Measurements from ENCODE around the gene SPATA31C2.
A peak's percentile ranks its signal among the peaks of the same experiment; 100 is the strongest.
"Not testable (repeated sequence)": the region's sequence is repeated elsewhere in the genome, so short reads cannot be mapped to it uniquely, and the experiment has no call there.

Gene SPATA31C2

DNA sequence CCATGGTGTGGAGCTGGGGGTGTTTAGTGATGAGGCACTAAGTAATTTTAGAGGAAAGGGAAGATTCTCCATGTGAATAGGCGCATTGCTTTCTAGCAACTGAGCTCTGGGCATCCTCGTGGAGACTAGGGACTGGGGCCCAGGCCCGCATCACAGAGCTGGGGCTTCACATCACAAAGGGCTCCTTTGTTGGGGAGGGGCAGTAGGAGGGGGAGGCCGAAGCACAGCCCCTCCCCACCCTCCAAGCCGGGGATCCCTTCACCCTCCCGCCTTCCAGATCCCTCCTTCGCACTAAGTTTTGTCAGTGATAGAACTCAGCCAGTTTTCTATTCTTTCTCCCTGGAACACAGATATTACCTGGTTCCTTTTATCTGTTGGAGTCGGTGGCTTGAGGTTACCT is at the start of gene SPATA31C2:
Gene SPATA31C2, minus strand, starts transcription at position 101 of the 400 bp plus-strand sequence. Its CDS starts 29 bp downstream, at position 72.
- DNase-seq, result not testable (repeated sequence)

DNA sequence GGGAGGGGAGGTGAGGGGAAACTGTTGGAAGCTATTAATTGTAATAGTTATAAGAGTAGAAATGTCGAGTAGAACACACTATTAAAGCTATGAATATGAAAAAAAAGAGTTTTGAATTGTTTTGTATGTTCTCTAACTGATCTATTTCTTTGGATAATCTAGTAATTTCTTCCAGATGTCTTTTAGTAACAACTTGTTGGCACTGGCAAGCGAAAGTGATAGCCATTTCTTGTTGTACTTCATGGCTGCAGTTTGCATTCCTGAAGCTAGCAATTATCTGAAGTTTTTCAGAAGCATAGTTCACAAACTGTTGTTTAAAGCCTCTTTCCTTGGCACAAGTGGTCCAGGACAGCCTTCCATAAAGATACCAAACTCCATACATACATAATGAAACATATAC is 49.4 kb upstream of the SPATA31C2 start:
- no peak for DNase-seq

DNA sequence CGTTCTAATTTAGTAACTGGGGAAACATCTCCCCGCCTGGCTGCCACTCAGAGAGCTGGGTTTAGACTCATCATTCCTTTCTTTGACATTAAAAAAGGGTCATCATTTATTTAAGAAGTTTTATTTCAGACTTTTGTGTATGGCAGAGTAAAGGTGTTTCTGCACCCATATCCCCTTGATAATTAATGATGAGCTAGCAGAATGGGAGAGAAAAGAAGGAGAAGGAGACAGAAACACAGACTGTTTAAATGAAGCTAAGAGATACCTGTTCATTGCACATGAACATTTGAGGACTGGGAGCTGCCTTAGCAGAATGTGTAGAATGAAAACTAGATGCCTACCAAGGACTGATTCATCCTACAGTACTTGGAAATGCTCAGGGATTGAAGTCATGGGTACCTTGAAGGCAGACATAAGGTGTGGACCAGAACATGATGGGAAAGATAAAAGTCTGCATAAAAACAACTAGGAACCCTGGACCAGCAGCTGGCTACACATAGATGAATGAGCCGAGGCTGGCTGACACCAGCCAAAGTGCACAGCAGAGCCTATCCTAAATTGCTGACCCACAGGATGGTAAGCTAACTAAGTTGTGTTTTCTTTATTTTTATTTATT is 48.3 kb upstream of the SPATA31C2 start:
- no peak for DNase-seq

DNA sequence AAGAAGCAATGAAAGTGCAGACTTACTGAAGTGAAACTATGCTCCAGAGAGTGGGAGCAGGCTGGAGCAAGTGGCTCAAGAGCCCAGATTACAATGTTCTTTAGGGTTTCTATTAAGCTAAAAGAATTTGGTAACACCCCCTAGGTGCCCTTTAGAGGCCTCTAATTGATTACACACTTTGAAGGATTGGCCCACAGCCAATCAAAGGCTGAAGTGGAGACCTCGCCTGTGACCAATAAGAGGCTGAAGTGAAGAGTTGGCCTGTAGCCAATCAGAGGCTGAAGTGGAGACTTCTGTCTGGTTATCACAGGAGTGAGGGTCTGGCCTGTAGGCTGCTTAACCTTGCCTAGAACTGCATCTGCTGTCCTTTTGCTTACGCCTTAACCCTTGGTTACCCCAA is 46.7 kb upstream of the SPATA31C2 start:
- DNase-seq, result no peak

DNA sequence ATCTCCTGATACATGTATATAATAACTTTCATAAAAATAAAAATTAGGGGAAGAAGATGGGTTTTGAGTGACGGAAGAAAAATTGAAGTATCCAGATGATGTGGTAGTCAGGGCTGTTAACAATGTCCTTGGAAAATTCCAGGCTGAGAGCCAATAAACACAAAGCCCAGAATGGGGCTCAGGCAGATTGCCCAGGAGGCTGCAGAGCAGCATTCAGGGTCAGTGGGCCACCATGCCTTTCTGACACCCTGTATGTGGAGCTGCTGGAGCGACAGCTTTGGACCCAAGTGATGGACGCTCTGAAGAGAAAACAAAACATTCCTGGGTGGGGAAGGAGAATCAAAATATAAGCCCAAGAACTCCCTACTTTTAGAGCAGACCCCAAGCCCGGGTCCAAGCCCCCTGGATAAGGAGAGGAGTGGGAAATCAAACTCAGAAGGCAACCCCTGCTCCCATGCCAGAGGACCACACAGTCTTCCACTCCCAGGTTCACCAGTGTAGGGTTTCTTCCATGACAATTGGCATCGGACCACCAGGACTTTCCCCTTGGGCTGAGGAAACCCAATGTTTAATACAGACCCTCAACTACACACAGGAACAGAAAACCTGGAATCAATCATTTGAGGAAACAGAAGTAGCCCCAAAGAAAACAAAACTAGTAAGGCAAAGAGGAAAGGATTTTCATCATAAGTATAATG is 45.7 kb upstream of the SPATA31C2 start:
- DNase-seq, result no peak

DNA sequence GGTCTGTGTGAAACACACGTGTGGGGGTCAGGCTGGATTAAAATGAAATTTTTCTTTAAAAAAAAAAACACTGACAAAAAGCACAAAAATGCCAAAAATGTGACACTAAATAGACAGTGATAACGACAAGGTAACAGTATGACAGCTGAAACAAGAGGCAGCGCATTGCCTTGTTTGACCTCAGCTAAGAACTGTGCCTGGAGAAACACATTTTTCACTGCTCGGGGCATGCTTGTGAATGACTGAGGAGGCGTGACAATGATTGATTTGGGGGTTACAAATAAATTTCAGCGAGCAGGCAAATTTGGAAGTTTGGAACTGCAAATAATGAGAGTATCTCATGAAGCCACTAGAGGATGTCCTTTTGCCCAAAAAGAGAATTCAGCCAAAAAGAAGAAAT is 44.2 kb upstream of the SPATA31C2 start:
- no peak for DNase-seq

DNA sequence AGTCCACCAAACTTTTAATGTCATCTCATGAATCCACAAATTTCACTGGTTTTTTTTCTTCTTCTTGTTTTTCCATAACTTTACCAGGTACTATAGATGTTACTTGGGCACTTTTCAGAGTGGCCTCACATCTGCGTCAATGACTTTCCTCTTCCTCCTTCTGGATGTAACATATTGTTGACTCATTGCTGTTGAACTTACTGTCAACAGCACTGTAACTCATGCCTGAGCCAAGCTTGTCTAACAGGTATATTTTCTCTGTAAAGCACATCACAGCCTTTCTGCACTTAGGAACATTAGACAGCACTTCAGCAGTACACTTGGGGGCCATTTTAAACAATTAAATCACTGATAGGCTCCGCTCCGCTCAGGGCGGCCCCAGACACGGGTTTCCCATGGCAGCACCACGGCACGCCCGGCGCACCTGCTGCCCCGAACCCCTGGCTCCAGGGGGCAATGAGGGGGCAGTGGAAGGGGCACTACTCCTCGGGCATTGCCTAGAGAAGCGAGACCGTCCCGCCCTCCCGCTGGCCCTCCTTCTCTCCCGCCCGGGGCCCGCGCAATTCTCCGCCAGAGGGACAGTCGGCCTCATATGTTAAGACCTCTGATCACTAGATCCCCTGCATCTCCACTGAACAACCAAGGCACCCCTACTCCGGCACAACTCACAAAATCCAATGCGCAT is 41.9 kb upstream of the SPATA31C2 start:
- no peak for DNase-seq

DNA sequence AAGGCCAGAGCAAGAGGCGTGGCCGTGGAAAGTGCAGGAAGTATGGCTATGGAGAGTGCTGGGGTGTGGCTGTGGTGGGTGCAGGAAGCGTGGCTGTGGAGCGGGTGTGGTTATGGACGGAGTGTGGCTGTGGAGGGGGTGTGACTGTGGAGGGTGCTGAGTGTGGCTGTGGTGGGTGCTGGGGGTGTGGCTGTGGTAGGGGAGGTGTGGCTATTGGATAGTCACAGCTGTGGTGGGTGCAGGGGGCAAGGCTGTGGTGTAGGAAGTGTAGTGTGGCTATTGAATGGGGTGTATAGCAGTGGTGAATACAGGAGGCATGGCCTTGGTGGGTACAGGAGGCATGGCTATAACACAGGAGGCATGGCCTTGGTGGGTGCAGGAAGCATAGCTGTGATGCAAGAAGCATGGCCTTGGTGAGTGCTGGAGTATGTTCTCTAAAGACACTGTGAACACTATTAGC is 40.8 kb upstream of the SPATA31C2 start:
- no peak for DNase-seq

DNA sequence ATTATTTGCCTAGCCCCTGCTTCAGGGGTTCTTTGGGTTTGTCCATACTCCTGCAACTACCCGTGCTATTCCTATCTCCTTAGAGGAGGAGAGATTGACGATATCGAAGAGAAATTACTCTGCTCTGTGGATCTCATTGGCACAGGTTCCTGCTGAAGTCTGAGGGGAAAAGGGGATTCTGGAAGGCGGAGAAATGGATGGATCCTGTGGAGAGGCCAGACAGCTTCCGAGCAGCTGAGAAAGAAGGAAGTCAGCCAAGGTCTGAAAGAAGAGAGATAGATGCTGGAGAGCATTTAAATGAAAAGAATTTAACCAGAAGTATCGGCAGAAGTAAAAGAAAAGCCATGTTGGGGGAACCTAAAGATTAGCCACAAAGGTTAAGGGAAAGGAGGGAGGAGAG is 40.4 kb upstream of the SPATA31C2 start:
- no peak for DNase-seq

DNA sequence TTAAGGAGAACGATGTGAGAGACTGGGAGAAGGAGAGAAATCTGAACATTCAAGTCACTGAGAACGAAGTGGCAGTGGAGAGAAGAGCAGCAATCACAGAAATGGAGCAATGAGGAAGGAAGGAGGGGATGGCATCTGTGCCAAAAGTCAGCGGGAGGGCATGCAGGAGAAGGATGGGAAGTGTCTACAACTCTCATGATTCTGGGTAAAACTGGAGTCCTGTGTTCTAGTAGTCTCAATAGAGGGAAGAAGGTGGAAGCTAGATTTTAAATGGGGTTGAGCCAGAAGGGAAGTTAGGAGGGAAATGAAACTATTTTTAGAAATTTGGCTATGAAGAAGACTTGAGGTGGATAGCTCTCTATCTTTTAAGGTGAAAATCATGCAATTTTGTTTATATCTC is 39.1 kb upstream of the SPATA31C2 start:
- no peak for DNase-seq

DNA sequence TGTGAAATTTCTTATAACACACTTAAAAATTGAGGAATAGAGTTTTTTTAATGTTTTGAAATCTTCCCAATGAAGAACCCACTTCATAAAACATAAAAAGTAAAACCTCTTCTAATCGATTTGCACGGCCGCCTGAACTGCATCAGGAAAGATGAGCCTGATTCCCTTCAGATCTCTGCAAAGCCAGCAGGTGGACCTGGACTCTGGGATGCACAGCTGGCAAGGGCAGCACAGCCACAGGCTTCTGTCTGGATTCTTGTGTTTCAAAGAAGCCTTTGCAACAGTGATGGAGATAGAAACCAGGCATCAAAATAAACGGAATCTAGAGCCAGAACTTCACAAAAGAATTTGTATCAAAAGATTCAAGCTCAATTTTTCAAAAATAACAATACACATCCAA is 36.0 kb upstream of the SPATA31C2 start:
- no peak for DNase-seq

DNA sequence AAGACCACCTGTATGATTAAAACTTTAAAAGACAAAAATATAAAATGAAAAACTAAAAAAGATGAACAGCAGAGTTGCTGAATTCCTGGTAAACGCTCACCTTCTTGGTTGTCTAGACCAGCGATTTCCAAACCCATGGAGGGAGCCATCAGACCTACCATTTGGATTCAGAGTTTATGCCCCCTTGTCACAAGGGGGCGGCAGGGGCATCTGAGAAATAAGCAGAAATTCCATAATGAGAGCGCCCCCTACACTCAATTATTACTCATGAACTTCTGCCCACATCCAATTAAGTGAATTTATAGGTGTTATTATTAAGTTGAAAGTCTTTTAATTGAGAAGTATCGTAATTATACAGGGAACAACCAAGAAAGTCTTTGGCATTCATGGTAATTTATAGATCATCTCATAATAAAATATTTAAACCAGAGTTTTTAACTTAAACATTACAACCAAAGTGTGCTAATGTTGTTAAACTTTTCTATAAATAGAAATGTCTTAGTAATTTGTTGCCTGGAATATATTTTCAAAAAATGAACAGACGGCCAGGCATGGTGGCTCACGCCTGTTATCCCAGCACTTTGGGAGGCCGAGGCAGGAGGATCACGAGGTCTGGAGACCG is 35.2 kb upstream of the SPATA31C2 start:
- DNase-seq, result peak; percentile 21

DNA sequence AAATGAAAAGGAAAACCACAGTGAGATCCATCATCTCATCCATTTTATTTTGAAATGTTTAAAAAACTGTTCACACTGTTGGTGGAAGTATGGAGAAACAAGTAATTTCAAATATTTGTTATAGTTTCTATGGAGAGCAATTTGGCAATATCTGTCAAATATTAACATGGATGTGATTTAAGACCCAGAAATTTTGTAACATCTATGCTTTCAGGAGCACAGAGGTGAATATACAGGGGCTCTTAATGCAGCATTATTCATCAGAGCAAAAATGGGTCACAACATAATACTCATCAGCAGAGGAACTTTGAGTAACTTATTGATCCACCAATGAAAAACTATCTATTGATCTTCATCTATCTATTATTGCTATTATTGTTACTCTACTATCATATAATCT is 31.4 kb upstream of the SPATA31C2 start:
- no peak for DNase-seq

DNA sequence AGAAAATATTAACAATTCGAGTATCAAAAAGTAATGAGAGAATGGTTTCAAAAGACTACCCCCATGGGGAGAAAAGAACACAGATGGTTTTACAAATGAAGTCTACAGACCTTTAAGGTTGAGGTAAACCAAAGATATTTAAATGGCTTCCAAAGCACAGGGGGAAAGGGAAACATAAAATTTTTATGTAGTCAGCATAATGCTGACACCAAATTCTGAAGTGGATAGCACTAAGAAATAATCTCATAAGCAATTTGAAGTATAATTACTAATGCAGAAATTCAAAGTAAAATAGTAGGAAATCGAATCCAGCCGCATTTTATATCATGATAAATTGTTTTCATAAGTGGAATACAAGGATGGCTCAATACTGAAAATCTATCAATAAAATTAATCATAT is 30.3 kb upstream of the SPATA31C2 start:
- no peak for DNase-seq

DNA sequence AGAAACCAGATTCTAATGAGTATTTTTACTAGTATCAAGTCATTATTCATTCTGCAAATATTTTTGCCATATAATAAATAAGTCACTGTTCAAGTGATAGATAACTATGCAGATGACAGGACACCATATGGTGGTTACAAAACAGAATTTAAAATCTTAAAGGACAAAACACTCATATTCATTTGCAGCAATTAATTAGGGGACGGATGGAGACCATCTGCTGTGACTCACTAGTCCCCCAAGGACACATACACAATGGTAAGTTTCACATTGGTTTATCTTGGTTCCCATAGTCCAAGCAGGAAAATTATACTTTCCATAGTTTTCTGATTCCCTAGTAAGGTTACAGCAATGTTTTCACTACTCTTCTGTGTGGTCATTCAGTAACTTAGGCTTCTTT is 28.4 kb upstream of the SPATA31C2 start:
- no peak for DNase-seq

DNA sequence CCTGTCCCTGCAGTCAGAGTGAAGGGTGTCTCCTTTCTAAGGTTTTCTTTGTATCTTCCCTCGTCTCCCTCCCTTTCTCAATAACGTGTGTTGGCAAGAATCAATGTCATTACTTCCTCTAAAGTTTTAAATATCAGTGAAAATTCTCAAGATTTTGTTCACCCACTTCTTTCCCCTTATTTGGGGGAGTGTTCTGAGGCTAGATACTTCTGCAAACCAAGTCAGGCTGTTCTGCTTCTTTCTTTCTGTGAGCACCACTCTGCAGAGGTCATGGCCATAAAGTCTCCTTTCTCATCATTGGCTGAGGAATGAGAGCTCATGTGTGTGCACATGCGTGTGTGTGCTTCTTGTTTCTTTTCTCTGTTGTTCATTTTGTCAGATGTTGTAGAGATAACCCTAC is 26.6 kb upstream of the SPATA31C2 start:
- no peak for DNase-seq

DNA sequence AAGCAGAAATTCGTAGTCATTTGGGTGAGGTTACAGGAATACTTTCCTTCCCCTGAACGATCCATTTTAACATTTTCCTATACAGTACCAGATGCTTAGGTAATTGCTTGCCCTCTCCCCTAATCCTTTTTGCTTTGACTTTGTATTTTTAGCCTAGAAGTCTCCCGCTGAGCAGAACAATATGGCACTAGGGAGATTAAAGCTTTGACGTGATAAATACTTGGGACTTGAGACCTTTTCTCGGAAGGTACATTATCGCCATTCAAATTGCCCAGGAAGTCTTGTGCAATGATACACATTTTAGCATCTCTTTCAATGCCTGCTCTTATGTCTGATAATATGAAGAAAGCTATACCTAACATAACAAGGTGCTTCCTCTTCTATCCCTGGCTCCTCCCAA is 22.9 kb upstream of the SPATA31C2 start:
- DNase-seq, result no peak

DNA sequence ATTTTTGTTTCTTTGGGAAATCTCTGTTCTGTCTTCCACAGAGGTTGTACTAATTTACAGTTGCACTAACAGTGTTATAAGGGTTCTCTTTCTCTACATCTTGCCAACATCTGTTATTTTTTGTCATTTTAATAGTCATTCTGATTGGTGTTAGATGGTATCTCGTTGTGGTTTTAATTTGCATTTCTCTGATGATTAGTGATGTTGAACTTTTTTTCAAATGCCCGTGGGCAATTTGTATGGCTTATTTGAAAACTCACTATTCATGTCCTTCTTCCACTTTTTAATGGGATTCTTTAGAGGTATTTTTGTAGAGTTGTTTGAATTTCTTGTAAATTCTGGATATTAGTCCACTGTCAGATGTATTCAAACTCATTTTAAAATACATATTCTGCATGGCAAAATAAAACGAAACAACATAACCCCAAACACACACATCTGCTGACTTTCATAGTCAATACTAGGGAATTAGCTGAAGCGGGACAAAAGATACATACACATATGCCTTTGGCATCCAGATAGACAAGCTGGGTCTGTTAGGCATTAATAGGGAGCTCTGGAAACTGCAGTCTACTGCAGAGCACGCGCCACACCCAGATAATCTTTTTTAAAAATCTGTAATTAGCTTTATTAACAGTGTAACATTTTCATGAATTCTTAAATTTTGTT is 5.8 kb upstream of the SPATA31C2 start:
- no peak for DNase-seq

DNA sequence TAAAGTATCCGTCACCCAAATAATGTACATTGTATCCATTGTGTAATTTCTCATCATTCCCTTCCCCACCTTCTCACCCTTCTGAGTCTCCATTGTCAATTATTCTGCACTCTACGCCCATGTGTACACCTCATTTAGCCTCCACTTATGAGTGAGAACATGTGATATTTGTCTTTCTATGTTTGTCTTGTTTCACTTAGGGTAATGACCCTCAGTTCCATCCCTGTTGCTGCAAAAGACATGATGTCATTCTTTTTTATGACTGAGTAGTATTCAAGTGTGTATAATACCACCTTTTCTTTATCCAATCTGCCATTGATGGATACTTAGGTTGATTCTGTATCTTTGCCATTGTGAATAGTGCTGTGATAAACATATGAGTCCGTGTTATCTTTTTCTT is 4.9 kb upstream of the SPATA31C2 start:
- no peak for DNase-seq

DNA sequence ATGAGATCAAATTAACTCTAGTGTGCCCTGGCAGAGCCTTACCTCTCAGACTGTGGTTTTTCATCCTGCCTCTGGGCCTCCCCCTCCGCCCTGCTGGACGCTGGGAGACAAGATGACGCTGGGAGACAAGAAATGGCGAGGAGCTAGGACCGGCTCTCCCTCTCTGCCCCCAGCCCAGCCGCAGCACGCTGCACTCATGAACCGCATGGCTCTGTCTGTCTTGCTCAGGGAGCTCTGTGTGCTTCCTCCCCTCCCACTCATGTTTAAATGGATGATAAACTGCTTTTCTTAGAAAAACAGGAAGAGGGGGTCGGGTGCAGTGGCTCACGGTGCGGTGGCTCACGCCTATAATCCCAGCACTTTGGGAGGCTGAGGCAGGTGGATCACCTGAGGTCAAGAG is 4.7 kb downstream of the SPATA31C2 start:
- DNase-seq, result not testable (repeated sequence)

DNA sequence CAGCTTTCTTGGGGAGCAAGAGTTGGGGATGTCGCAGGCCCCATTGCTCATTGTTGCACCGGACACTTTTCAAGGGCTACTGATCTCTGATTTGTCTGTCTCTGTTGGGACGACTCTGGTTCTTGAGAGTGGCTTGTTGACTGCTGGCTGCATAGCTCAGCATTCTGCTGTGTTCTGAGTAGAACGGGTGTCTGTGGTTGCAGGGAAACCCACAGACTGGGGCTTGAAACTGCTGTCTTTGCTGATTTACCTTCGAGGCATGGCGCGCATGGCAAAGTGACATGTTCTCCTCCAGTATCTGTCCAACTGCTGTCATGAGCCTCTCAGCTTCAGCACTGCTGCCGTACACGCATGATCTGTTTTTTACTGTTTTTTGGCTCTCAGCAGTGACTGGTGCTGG is 8.7 kb downstream of the SPATA31C2 start:
- DNase-seq, result not testable (repeated sequence)

DNA sequence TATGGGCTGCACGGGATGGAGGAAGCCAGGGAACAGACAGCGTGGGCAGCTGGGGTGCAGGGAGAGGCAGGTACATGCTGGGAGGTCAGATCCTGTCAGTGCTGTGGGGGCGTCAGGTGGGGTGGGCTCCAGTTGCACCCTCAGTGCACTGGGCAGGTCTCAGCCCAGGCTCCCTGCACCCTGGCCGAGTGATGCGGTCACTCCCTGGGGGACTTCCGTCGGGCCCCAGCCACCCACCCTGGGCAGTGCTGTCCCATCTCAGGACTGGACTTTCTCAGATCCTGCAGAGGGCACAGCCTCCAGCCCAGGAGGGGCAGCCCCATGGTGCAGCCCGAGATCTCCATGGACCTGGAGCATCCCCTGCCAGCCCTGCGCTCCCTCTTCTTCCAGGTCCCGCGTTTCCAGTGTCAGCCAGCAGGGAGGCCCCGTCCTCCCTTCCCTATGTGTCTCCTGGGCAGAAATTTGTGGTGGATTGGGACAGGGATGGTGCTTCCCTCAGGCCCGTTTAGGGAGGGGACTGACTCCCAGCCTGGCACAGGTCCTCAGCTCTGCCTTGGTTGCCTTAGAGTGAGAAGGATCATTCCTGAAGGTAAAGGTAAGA is 10.5 kb downstream of the SPATA31C2 start:
- DNase-seq, result not testable (repeated sequence)

DNA sequence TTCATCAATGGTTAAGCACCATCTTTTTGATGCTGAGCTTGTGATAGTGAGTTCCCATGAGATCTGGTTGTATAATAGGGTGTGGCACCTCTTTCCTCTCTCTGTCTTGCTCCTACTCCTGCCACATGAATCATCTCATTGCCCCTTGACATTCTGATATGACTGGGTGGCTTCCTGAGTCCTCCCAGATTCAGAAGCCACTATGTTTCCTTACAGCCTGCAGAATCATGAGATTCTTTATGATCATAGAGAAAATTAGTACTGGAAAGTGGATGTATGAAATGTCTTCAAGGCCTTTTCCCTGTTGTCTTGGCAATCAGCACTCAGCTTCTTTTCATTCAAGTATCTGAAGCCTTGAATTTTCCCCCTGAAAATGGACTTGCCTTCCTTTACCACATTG is 14.9 kb downstream of the SPATA31C2 start:
- not testable (repeated sequence) for DNase-seq

Data from NCI-H1694 treated with DMSO at 0.1 percent for 48 hours (cell line).